Measurements from ENCODE around the gene NDE1.

- TF ChIP-seq CTCF (optimal IDR thresholded peaks at IDR 0.05 in 1 of 3, IDR thresholded peaks at IDR 0.05 in 1 of 3, conservative IDR thresholded peaks at IDR 0.05 in 1 of 3; ENCODE audit: extremely low read depth in 1 of 3, insufficient read depth in 2 of 3, low read length in 3 of 3) = no peak
- no peak for TF ChIP-seq EZH2 (IDR thresholded peaks at IDR 0.05; ENCODE audit: low read length)
These were observed 109.0 kb downstream of the NDE1 start for GRCh38 chr16:15759070-15759469.

Measured in keratinocyte (primary cell).